A549 treated with GW870086 at 1 μM for 4 hours (cell line): ENCODE results near the gene GOLPH3. TPM values are rescaled to one million over a fixed set of nuclear protein-coding genes. Genes with fewer than 3 reads are reported as not detected.

ENCODE experiments used
- total RNA-seq: library from RNA; stranded (reverse); fragments of 200-300 nt; extraction: Qiagen RNA extraction; gene quantifications from 5 replicates; pipeline ENCODE4 v1.2.3, GENCODE V29; 2022; ENCODE audit warnings: low read depth

The GOLPH3 gene
- total RNA-seq = 57.9 to 73.2 TPM (median 69.1 TPM) in 5 replicates

DNA sequence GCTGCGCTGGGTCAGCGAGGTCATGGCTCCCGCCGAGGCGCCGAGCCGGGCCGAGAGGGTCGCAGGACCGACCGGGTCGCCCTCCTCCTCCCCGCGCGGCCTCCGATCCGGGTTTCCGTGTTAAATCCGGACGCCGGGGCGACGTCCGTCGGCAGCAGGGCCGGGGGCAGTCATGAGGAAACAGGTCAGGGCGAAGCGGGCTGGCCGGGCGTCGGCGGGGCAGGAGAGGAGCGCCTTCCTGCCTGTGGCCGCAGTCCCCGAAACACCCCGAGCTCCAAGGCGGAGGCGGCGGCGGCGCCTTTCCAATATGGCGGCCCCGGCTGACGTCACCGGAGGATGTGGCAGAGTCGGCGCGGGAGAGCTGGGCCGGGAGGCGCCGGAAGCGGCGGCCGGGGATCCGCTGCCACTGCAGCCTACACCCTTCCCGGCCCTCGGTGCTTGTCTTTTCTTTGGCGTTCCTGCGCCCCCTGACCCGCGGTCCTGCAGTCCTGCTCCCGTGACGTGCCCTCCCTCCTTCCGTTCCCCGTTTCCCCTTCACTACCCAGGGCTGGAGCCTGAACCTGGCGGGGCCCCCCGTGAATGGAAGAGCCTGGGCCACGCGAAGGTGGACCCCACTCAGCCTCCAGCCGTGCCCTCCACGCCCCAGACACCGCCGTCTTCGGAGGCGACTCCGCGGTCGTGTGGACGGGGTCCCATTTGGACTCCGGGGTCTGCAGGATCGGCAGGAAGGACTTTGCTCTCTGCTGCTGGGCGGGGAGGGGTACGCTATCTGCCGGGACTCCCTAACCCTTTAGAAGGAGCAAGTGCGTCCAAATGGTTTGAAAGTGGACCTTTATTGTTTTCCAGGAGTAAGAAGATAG, at the start of gene GOLPH3:
Gene GOLPH3 (minus strand): TSS at position 309 of the 860 bp plus-strand sequence. CDS start 285 bp downstream, at position 24.

Other genes starting within 250 kb of the GOLPH3 start
- gene MTMR12, start 138.6 kb upstream of the GOLPH3 start, total RNA-seq = 11.7 to 18.4 TPM (median 18.2 TPM) in 5 replicates